Measurements from ENCODE around the gene N4BP2L2.

N4BP2L2 gene

GRCh38 chr13:32538621-32539246 is at the start of gene N4BP2L2:
TSS of gene N4BP2L2 (minus strand) at chr13:32538795. CDS start at chr13:32537027, 1,768 bp downstream.
- H3K4me3 ChIP-seq (ENCODE audit: low read length) = peak within 1 kb of the TSS; percentile 100
- peak; percentile 52 for TF ChIP-seq CTCF (conservative IDR thresholded peaks at IDR 0.05; ENCODE audit: low read depth, low read length)
- peak; percentile 96 for DNase-seq (ENCODE audit: low read depth)

GRCh38 chr13:32587811-32588170 is 49.2 kb upstream of the N4BP2L2 start:
- TF ChIP-seq CTCF (conservative IDR thresholded peaks at IDR 0.05; ENCODE audit: low read depth, low read length) = no peak
- peak overlapping the region; percentile 93 for H3K4me3 ChIP-seq (ENCODE audit: low read length)
- DNase-seq (ENCODE audit: low read depth) = no peak

- H3K4me3 ChIP-seq (ENCODE audit: low read length) = peak overlapping the region; percentile 93
- DNase-seq (ENCODE audit: low read depth) = no peak
- no peak for TF ChIP-seq CTCF (conservative IDR thresholded peaks at IDR 0.05; ENCODE audit: low read depth, low read length)
Measured at GRCh38 chr13:32587011-32587810, 48.6 kb upstream of the N4BP2L2 start.

- DNase-seq (ENCODE audit: low read depth) = peak; percentile 65
- TF ChIP-seq CTCF (conservative IDR thresholded peaks at IDR 0.05; ENCODE audit: low read depth, low read length) = peak; percentile 57
- H3K4me3 ChIP-seq (ENCODE audit: low read length) = peak within 1 kb of the TSS; percentile 93
Measured at GRCh38 chr13:32586080-32586900, 47.7 kb upstream of the N4BP2L2 start, which contains the start of gene PDS5B. TSS of gene PDS5B (plus strand) at chr13:32586452. CDS start at chr13:32648773, 62,321 bp downstream.

- DNase-seq (ENCODE audit: low read depth) = no peak
- no peak for TF ChIP-seq CTCF (conservative IDR thresholded peaks at IDR 0.05; ENCODE audit: low read depth, low read length)
Measured at GRCh38 chr13:32585550-32586079, 47.0 kb upstream of the N4BP2L2 start.

GRCh38 chr13:32582991-32583390 is 44.4 kb upstream of the N4BP2L2 start:
- no peak for DNase-seq (ENCODE audit: low read depth)

More at GRCh38 chr13:32585550-32586079, 47.0 kb upstream of the N4BP2L2 start:
- H3K4me3 ChIP-seq (ENCODE audit: low read length) = peak overlapping the region; percentile 78

More at GRCh38 chr13:32582991-32583390, 44.4 kb upstream of the N4BP2L2 start:
- H3K4me3 ChIP-seq (ENCODE audit: low read length) = no peak overlapping the region
- no peak for TF ChIP-seq CTCF (conservative IDR thresholded peaks at IDR 0.05; ENCODE audit: low read depth, low read length)
